GM10248 (cell line): ENCODE data around the gene TACC2.

Experiments used
- CTCF ChIA-PET: fragments of 300-600 bp; sonication (Branson Sonifier 250); formaldehyde crosslinking; extraction: SDS; loops from one replicate; lab custom pipeline; 2021; ENCODE audit warnings: antibody characterized with exemption; lab: Yijun Ruan, JAX
- POLR2A ChIA-PET: fragments of 350-650 bp; sonication (Branson Sonifier 250); formaldehyde crosslinking; extraction: SDS; loops from one replicate; lab custom pipeline; 2020; ENCODE audit warnings: antibody characterized with exemption; lab: Yijun Ruan, JAX
- DNase-seq: peaks from one replicate; pipeline ENCODE4 v3.0.0; 2012; ENCODE audit errors: extremely low spot score
- CTCF ChIP-seq: IDR thresholded peaks from 2 replicates; pipeline ENCODE4 v1.5.1; 2012; ENCODE audit warnings: mild to moderate bottlenecking, low read depth; ENCODE audit errors: extremely low read depth, missing control alignments, control extremely low read depth

The TACC2 gene

GRCh38 chr10:122140941-122141623 is 152.1 kb downstream of the TACC2 start:
- CTCF ChIA-PET, result interaction anchor here (3.8 kb wide), 1 partner anchor 26 kb away, joined by 12 read pairs; no protein-coding TSS in a partner anchor
- POLR2A ChIA-PET, result no interaction called here
- no peak for DNase-seq
- no peak for TF ChIP-seq CTCF

DNA sequence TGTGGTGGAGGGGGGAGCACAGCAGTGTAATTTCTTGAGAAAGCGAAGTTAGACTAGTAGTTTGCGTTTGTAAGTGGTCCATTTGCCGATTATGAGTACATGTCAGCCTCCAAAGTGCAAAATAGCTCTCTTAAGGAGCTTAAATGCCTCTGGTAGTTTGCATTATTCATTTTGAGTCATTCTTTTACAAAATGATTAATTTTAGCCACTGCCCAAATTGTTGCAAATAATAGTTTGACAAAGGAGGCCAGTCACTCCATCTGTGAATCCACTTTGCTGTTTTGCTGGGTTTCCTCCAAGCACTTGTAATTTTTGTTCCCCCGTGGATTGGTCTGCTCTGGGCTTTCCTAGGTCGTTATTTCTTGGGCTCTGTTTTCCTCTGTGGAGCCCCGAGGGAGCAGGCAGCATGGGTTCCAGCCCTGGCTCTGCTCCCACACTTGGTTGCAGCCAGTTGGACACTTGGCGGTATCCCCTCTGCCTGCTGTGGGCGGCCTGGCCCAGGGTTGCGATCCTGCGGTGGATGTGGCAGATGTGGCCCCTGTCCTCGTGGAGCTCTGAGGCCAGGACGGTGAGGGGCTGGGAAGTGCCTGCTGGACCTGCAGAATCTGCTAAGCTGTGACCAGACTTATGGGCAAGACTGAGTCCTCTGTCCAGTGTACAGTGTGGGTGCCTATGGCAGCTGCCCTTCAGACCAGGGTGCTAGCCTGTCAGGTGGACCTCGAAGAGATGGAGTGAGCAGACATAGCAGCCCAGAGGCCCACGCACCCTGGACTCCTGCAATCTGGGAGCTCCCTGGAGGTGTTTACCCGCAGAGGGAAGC is 153.1 kb downstream of the TACC2 start:
- DNase-seq, result no peak
- ChIA-PET CTCF (interaction anchor here (0.8 to 3.8 kb wide), 4 partner anchors 9 to 77 kb away, joined by 3 to 12 read pairs (median 3); no protein-coding TSS in a partner anchor), POLR2A (no interaction called here)
- no peak for TF ChIP-seq CTCF

GRCh38 chr10:122142641-122143237 is 153.8 kb downstream of the TACC2 start:
- POLR2A ChIA-PET, result no interaction called here
- CTCF ChIA-PET, result interaction anchor here (0.8 to 3.8 kb wide), 5 partner anchors 10 to 77 kb away, joined by 3 to 12 read pairs (median 3); no protein-coding TSS in a partner anchor
- TF ChIP-seq CTCF, result peak; percentile 62
- peak; percentile 67 for DNase-seq

GRCh38 chr10:122143238-122143841 is 154.4 kb downstream of the TACC2 start:
- TF ChIP-seq CTCF, result no peak
- ChIA-PET POLR2A (no interaction called here), CTCF (interaction anchor here (1.0 to 3.8 kb wide), 2 partner anchors 13 to 24 kb away, joined by 3 to 12 read pairs; no protein-coding TSS in a partner anchor)
- DNase-seq, result no peak

- TF ChIP-seq CTCF, result no peak
- ChIA-PET CTCF (no interaction called here), POLR2A (no interaction called here)
- DNase-seq, result no peak
These were observed 155.2 kb downstream of the TACC2 start for GRCh38 chr10:122144199-122144598.

GRCh38 chr10:122145113-122145512 is 156.2 kb downstream of the TACC2 start:
- no peak for DNase-seq
- POLR2A ChIA-PET, result no interaction called here
- CTCF ChIA-PET, result no interaction called here
- no peak for TF ChIP-seq CTCF
